GM18511 (cell line): ENCODE results near the gene TRIO.

Experiments
- ATAC-seq: cut with Tn5 transposase; IDR thresholded peaks from one replicate; pipeline ENCODE4 v1.9.1; 2021; ENCODE audit warnings: mild to moderate bottlenecking, moderate library complexity; ENCODE audit not compliant: unreplicated experiment

The TRIO gene

GRCh38 chr5:14465776-14466175, 322.6 kb downstream of the TRIO start:
- no peak for ATAC-seq

- ATAC-seq: no peak
Observed at GRCh38 chr5:14467251-14467650, 324.1 kb downstream of the TRIO start.

- no peak for ATAC-seq
Observed at GRCh38 chr5:14467886-14468285, 324.7 kb downstream of the TRIO start.

- ATAC-seq: no peak
Observed at GRCh38 chr5:14469551-14470377, 326.6 kb downstream of the TRIO start.

- no peak for ATAC-seq
Observed at GRCh38 chr5:14471507-14471906, 328.4 kb downstream of the TRIO start.

GRCh38 chr5:14472986-14473567, 329.9 kb downstream of the TRIO start:
- no peak for ATAC-seq

GRCh38 chr5:14475045-14475444, 331.9 kb downstream of the TRIO start:
- no peak for ATAC-seq

- ATAC-seq: no peak
Observed at GRCh38 chr5:14476786-14477435, 333.8 kb downstream of the TRIO start.

GRCh38 chr5:14479143-14479696, 336.1 kb downstream of the TRIO start:
- no peak for ATAC-seq

- ATAC-seq: no peak
Observed at GRCh38 chr5:14481349-14481748, 338.2 kb downstream of the TRIO start.

GRCh38 chr5:14482085-14482484, 338.9 kb downstream of the TRIO start:
- ATAC-seq: no peak

GRCh38 chr5:14483504-14484157, 340.5 kb downstream of the TRIO start:
- no peak for ATAC-seq

GRCh38 chr5:14486486-14486885, 343.3 kb downstream of the TRIO start:
- no peak for ATAC-seq

- ATAC-seq: no peak
Observed at GRCh38 chr5:14486996-14487896, 344.1 kb downstream of the TRIO start.

- no peak for ATAC-seq
Observed at GRCh38 chr5:14487897-14488570, 344.9 kb downstream of the TRIO start.

GRCh38 chr5:14488709-14489108, 345.6 kb downstream of the TRIO start:
- no peak for ATAC-seq

- ATAC-seq: no peak
Observed at GRCh38 chr5:14489643-14490042, 346.5 kb downstream of the TRIO start.

- no peak for ATAC-seq
Observed at GRCh38 chr5:14490309-14490711, 347.2 kb downstream of the TRIO start.

- no peak for ATAC-seq
Observed at GRCh38 chr5:14491015-14491915, 348.1 kb downstream of the TRIO start.
